SH-SY5Y (cell line): Measurements from ENCODE around the gene TSC22D2.

ENCODE experiments used
- GATA2 ChIP-seq: IDR thresholded peaks from 2 replicates; pipeline ENCODE4 v1.6.1; 2011; ENCODE audit warnings: mild to moderate bottlenecking, low read depth, low read length
- GATA3 ChIP-seq: IDR thresholded peaks from 2 replicates; pipeline ENCODE4 v1.6.1; 2011; ENCODE audit warnings: low read depth, mild to moderate bottlenecking, low read length, moderate library complexity

Gene TSC22D2

GRCh38 chr3:150376001-150376848 lies 31.9 kb upstream of the TSC22D2 start:
- TF ChIP-seq GATA2 (no peak), GATA3 (no peak)

- TF ChIP-seq GATA2, result no peak
- TF ChIP-seq GATA3, result no peak
Observed at GRCh38 chr3:150377601-150378300, 30.3 kb upstream of the TSC22D2 start.

- TF ChIP-seq GATA3 (no peak), GATA2 (no peak)
Observed at GRCh38 chr3:150378301-150378748, 29.8 kb upstream of the TSC22D2 start.

GRCh38 chr3:150379469-150379868 lies 28.6 kb upstream of the TSC22D2 start:
- TF ChIP-seq GATA2 (no peak), GATA3 (no peak)

- TF ChIP-seq GATA3 (no peak), GATA2 (no peak)
Observed at GRCh38 chr3:150384296-150385212, 23.5 kb upstream of the TSC22D2 start.

GRCh38 chr3:150385296-150386242 lies 22.5 kb upstream of the TSC22D2 start:
- TF ChIP-seq GATA3 (no peak), GATA2 (no peak)

- TF ChIP-seq GATA2, result no peak
- no peak for TF ChIP-seq GATA3
Observed at GRCh38 chr3:150388498-150389418, 19.3 kb upstream of the TSC22D2 start.

- no peak for TF ChIP-seq GATA3
- no peak for TF ChIP-seq GATA2
Observed at GRCh38 chr3:150390087-150390486, 18.0 kb upstream of the TSC22D2 start.

- TF ChIP-seq GATA2 (no peak), GATA3 (no peak)
Observed at GRCh38 chr3:150391161-150391560, 16.9 kb upstream of the TSC22D2 start.

- TF ChIP-seq GATA2 (peak; percentile 78; the same call in 1 of the 2 replicates), GATA3 (peak; percentile 79)
Observed at GRCh38 chr3:150393745-150394144, 14.4 kb upstream of the TSC22D2 start.

- TF ChIP-seq GATA2 (no peak), GATA3 (no peak)
Observed at GRCh38 chr3:150394606-150395005, 13.5 kb upstream of the TSC22D2 start.

GRCh38 chr3:150396491-150396890 lies 11.6 kb upstream of the TSC22D2 start:
- TF ChIP-seq GATA3, result no peak
- TF ChIP-seq GATA2, result no peak
